Psoas muscle (tissue), 8 donors: ENCODE data around the gene NALF2. TPM values are rescaled to one million over a fixed set of nuclear protein-coding genes. Genes with fewer than 3 reads are reported as not detected.

Experiments used
- ATAC-seq, 4 donors: fragments of 200-7000 bp; cut with Tn5 transposase; one replicate each; pipeline ENCODE4 v1.9.1; 2020; ENCODE audit warnings: moderate library complexity in 3 of 4, mild to moderate bottlenecking in 2 of 4
- DNase-seq, 2 donors: peaks; one replicate each; pipeline ENCODE4 v3.0.0-alpha.2; 2020
- H3K27ac ChIP-seq: fragments of 200-600 bp; one replicate; pipeline ENCODE4 v1.8.0; 2022
- H3K27me3 ChIP-seq, 3 donors: fragments of 200-600 bp in 1 of 3; one replicate each; pipeline versions ENCODE4 v1.6.1 to v1.8.0; 2013 to 2022; ENCODE audit warnings: low read length in 2 of 3, mild to moderate bottlenecking in 2 of 3, moderate library complexity in 1 of 3; ENCODE audit not compliant: insufficient read depth in 3 of 3
- H3K36me3 ChIP-seq, 2 donors: fragments of 200-600 bp in 1 of 2; one replicate each; pipeline versions ENCODE4 v1.6.1 to v1.8.0; 2013 to 2022; ENCODE audit warnings: low read depth in 1 of 2, mild to moderate bottlenecking in 1 of 2, moderate library complexity in 1 of 2; ENCODE audit not compliant: insufficient read depth in 1 of 2
- H3K4me1 ChIP-seq: fragments of 200-600 bp; one replicate; pipeline ENCODE4 v1.8.0; 2022
- H3K4me3 ChIP-seq: fragments of 200-600 bp; one replicate; pipeline ENCODE4 v1.8.0; 2022; ENCODE audit warnings: mild to moderate bottlenecking
- H3K9me3 ChIP-seq: fragments of 200-600 bp; one replicate; pipeline ENCODE4 v1.8.0; 2022
- WGBS, 3 donors: extraction: QIAGEN DNeasy Blood & Tissue Kit; methylation state at CpG; one replicate each; pipeline versions ENCODE4 v1.1.6 to v1.1.7; 2013; 5-methylcytosine and 5-hydroxymethylcytosine counted together
- intact Hi-C, 2 donors: fragments of 100-400 bp; cut with DNase I; formaldehyde crosslinking; loops; one replicate each; pipeline versions ENCODE4 v1.11.0 to v1.14.2; 2022
- polyA plus RNA-seq, 3 donors: library from polyadenylated mRNA; stranded (reverse); fragments of 200-250 nt; gene quantifications; one replicate each; pipeline ENCODE4 v1.2.3, GENCODE V29; 2013
- total RNA-seq, 4 donors: library from RNA; stranded (reverse); fragmentation: NEBNext Ultra II Directional in 2 of 4; extraction: Animal tissue kit (Norgen Biotek cat#: 25700) in 2 of 4; gene quantifications; one replicate each; pipeline versions ENCODE4 v1.2.1 to v1.2.4, GENCODE V29; 2021 to 2023
- TF ChIP-seq, protein P1 (sequence below): fragments of 200-600 bp; IDR thresholded peaks from one replicate; pipeline ENCODE4 v1.8.0; 2022; ENCODE audit warnings: antibody characterized with exemption
- donor health status: healthy with polysubstance abuse.
- donor health status: DM: no; HTN: no; CAD: no; lungs with moderate emphysema.
- donor health status: Bipolar disorder and iron deficiency.
- donor health status: healthy.
- donor health status: DM: yes; HTN: yes; CAD: no.
- donor health status: DM: no; HTN: no; CAD: no.
- donor health status: DM: no; HTN: no; CAD: no.
- donor health status: DM: yes; HTN: yes; CAD: no.

Gene NALF2
- total and polyA plus RNA-seq, 7 donors, result 0.09 to 0.26 (median 0.15) TPM; not detected in 1

DNA sequence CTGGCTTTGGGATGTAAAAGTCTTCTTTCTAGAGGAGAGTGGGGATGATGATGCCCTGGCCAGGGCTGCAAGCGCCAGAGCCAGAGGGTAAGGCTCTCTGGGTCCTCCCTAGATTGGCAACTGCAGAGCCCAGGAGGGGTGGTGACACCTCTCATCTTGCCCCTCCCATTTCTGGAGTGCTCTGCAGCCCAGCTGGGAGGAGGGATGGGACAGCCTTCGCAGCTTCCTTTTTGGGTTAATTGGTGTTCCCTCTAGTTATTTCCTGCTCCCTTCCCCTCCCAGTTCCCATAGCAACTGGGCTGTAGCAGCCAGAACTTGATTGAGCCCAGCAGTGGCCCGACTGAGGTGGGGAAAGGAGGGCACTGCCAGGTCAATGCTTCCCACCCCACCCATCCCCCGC, 19.2 kb downstream of the NALF2 start:
- ATAC-seq (no peak), DNase-seq (no peak)
- no peaks in the 10 kb centered on the region for H3K4me1 ChIP-seq
- 44 to 79% (median 44%) methylated on average over 2 to 4 of the region's 4 CpGs for WGBS, 3 donors
- no peaks in the 10 kb centered on the region for H3K9me3 ChIP-seq
- TF ChIP-seq, protein P1, sequence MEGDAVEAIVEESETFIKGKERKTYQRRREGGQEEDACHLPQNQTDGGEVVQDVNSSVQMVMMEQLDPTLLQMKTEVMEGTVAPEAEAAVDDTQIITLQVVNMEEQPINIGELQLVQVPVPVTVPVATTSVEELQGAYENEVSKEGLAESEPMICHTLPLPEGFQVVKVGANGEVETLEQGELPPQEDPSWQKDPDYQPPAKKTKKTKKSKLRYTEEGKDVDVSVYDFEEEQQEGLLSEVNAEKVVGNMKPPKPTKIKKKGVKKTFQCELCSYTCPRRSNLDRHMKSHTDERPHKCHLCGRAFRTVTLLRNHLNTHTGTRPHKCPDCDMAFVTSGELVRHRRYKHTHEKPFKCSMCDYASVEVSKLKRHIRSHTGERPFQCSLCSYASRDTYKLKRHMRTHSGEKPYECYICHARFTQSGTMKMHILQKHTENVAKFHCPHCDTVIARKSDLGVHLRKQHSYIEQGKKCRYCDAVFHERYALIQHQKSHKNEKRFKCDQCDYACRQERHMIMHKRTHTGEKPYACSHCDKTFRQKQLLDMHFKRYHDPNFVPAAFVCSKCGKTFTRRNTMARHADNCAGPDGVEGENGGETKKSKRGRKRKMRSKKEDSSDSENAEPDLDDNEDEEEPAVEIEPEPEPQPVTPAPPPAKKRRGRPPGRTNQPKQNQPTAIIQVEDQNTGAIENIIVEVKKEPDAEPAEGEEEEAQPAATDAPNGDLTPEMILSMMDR, result no peak
- no peak overlapping the region for H3K27ac ChIP-seq
- intact Hi-C loops, result no loop called here
- H3K4me3 ChIP-seq, result no peak overlapping the region
- peaks cover 0 to 39% (median 0%) of the 10 kb centered on the region in 3 donors for H3K27me3 ChIP-seq
- no peaks in the 10 kb centered on the region for H3K36me3 ChIP-seq

DNA sequence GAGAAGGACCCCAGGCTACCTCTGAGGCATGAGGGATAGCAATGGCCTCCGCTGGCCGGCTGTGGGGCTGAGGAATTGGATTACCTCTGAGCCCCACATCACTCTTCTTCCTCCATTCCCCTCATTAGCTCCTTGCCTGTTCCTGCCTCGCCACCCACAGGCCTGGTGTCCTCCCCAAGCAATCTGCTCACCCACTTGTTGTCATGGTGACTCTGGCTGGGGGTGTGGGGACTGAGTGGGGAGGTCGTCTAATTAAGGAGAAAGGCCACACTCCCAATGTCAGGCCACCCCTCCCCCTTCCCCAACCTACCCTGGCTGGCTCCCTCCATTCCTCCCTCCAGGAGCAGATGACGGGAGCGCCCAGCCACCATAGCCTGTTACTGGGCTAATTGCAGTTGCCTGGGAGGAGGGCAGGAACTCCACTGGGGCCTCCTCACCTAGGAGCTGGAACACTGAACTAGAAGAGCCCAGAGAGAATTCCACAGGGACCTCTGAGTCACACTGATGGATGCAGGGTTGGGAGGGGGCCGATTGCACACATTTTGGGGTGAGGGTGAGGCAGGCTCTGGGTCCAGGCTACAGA, 20.7 kb downstream of the NALF2 start:
- Histone ChIP-seq H3K27ac (no peak overlapping the region), H3K27me3 (peaks cover 0 to 39% (median 0%) of the 10 kb centered on the region in 3 donors), H3K36me3 (no peaks in the 10 kb centered on the region), H3K4me3 (no peak overlapping the region), H3K4me1 (no peaks in the 10 kb centered on the region), H3K9me3 (no peaks in the 10 kb centered on the region)
- ATAC-seq (no peak), DNase-seq (no peak)
- 55 to 70% (median 68%) methylated on average over 4 to 7 of the region's 7 CpGs for WGBS, 3 donors
- TF ChIP-seq, protein P1, result no peak
- intact Hi-C loops, result no loop called here

DNA sequence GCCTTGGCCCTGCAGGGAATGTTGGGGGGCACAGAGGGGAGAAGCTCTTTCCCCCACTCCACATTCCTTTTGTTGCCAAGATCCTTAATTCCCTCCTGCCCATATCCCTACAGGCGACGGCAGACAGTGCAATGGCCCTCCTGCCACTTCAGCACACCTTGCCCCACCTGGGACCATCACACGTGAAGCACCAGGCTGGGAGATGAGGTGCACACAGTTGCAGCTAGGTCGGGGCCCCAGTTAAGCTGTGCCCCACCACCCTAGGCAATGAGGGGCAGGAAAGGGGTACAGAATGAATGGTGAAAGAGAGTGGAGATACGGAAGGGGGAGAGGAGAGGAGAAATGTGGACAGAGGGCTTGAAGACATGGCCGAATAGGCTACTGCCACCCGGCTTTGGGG, 26.2 kb downstream of the NALF2 start:
- TF ChIP-seq, protein P1, result no peak
- H3K4me3 ChIP-seq, result no peak overlapping the region
- no peaks in the 10 kb centered on the region for H3K36me3 ChIP-seq
- no peaks in the 10 kb centered on the region for H3K9me3 ChIP-seq
- WGBS, 3 donors, result 68 to 87% (median 84%) methylated on average over 7 of the region's 7 CpGs
- no peaks in the 10 kb centered on the region for H3K4me1 ChIP-seq
- ATAC-seq (no peak), DNase-seq (no peak)
- H3K27me3 ChIP-seq, result peaks cover 0 to 22% (median 0%) of the 10 kb centered on the region in 3 donors
- intact Hi-C loops, result loop anchor here in 1 of 2 donors (10.0 kb wide), 1 partner anchor 564 kb away; no protein-coding TSS in a partner anchor
- H3K27ac ChIP-seq, result no peak overlapping the region

DNA sequence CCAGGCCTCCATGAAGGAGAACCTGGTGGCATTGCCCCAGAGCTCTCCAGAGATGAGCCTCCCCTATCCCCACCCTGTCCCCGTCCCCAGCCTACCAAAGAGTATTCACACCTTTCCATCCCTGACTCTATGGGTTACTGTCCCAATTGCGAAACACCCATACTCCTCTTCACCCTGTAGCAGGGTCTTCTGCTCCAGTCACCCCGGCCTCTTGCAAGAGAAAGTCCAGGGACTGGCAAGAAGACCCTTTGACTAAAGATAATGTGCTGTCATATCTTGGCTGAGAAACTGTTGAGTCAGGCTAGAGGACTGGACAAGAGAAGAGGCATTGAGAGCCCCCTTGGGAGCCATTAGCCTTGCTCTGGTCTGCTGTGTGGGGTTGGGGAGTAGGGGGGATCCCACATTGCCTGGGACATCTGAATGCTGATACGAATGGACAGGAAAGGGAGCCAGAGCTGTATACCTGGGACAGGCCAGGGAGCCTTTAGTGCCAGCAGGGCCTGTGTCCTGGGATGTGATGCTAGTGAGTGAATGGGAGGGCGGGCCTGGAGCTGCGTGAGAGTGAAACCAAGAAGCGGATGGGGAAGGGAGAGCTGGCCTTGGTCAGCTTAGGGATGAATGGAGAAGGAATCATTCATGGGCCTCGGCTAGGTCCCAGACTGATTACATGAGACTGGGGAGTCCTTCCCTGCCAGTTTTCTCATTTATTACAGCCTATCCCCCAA, 27.1 kb downstream of the NALF2 start:
- 67 to 89% (median 82%) methylated on average over 7 to 8 of the region's 8 CpGs for WGBS, 3 donors
- H3K4me3 ChIP-seq, result no peak overlapping the region
- intact Hi-C loops, result loop anchor here in 1 of 2 donors (10.0 kb wide), 1 partner anchor 564 kb away; no protein-coding TSS in a partner anchor
- ATAC-seq (no peak), DNase-seq (no peak)
- H3K9me3 ChIP-seq, result no peaks in the 10 kb centered on the region
- no peak overlapping the region for H3K27ac ChIP-seq
- TF ChIP-seq, protein P1, result no peak
- H3K36me3 ChIP-seq, result no peaks in the 10 kb centered on the region
- H3K4me1 ChIP-seq, result no peaks in the 10 kb centered on the region
- H3K27me3 ChIP-seq, result peaks cover 0 to 22% (median 0%) of the 10 kb centered on the region in 3 donors
